Upper lobe of left lung (tissue), 6 donors: ENCODE data around the gene CDH8. TPM values are rescaled to one million over a fixed set of nuclear protein-coding genes. Genes with fewer than 3 reads are reported as not detected.
"Not testable (repeated sequence)": the region's sequence is repeated elsewhere in the genome, so short reads cannot be mapped to it uniquely, and the experiment has no call there.

Source experiments
- ATAC-seq, 2 donors: fragments of 200-7000 bp; cut with Tn5 transposase; one replicate each; pipeline ENCODE4 v1.9.1; 2022; ENCODE audit warnings: mild to moderate bottlenecking in 2 of 2, moderate library complexity in 2 of 2; ENCODE audit not compliant: low FRiP score in 2 of 2
- DNase-seq, 2 donors: peaks; one replicate each; pipeline ENCODE4 v3.0.0-alpha.2; 2019 to 2020
- H3K27ac ChIP-seq, 4 donors: fragments of 200-600 bp; sonication (generic); one replicate each; pipeline ENCODE4 v1.5.1; 2016 to 2019
- H3K27me3 ChIP-seq, 4 donors: fragments of 200-600 bp; sonication (generic); one replicate each; pipeline ENCODE4 v1.5.1; 2017 to 2019
- H3K36me3 ChIP-seq, 4 donors: fragments of 200-600 bp; sonication (generic); one replicate each; pipeline ENCODE4 v1.5.1; 2016 to 2019
- H3K4me1 ChIP-seq, 4 donors: fragments of 200-600 bp; sonication (generic); one replicate each; pipeline ENCODE4 v1.5.1; 2018 to 2019
- H3K4me3 ChIP-seq, 4 donors: fragments of 200-600 bp; sonication (generic); one replicate each; pipeline ENCODE4 v1.5.1; 2017 to 2019; ENCODE audit warnings: mild to moderate bottlenecking in 2 of 4, moderate library complexity in 1 of 4
- H3K9me3 ChIP-seq, 4 donors: fragments of 200-600 bp; sonication (generic); one replicate each; pipeline ENCODE4 v1.5.1; 2018 to 2019
- EP300 ChIP-seq, 4 donors: sonication (generic); formaldehyde crosslinking; IDR thresholded peaks; one replicate each; pipeline ENCODE4 v1.5.1; 2017; ENCODE audit warnings: antibody characterized with exemption in 4 of 4, control low read depth in 2 of 4
- POLR2A ChIP-seq, 4 donors: fragments of 450-650 bp; IDR thresholded peaks; one replicate each; pipeline ENCODE4 v1.5.1; 2016 to 2017; ENCODE audit warnings: antibody characterized with exemption in 4 of 4, mild to moderate bottlenecking in 2 of 4
- POLR2AphosphoS5 ChIP-seq, 2 donors: sonication (generic); formaldehyde crosslinking; IDR thresholded peaks; one replicate each; pipeline ENCODE4 v1.5.1; 2017; ENCODE audit warnings: antibody characterized with exemption in 2 of 2
- WGBS, 2 donors: methylation state at CpG; one replicate each; pipeline ENCODE4 v1.1.5; 2017 to 2018; 5-methylcytosine and 5-hydroxymethylcytosine counted together
- total RNA-seq, 6 donors: library from RNA; depleted of rRNA in 4 of 6; stranded (reverse); fragments of >200 nt in 4 of 6; gene quantifications; one replicate each; pipeline versions ENCODE4 v1.1.0 to v1.2.1, GENCODE V29; 2016 to 2021
- TF ChIP-seq, protein P1 (sequence below), 6 experiments: fragments of 450-650 bp in 4 of 6; fragments of 200-600 bp in 2 of 6; sonication (generic) in 2 of 6; IDR thresholded peaks; one replicate each; pipeline ENCODE4 v1.5.1; 2016 to 2019; ENCODE audit warnings: antibody characterized with exemption in 6 of 6
- donor health status: DM: no; HTN: no; CAD: no; lungs with moderate emphysema.
- donor health status: DM: no; HTN: yes; CAD: no; lungs with severe emphysema.

The CDH8 gene
- total RNA-seq, 6 donors from 2014 or later, result 0.10 to 1.8 (median 0.31) TPM; not detected in 1

GRCh38 chr16:61817583-61818278, 218.5 kb downstream of the CDH8 start:
- no peak for ATAC-seq
- no peaks in the 10 kb centered on the region for H3K36me3 ChIP-seq
- H3K27me3 ChIP-seq, result no peaks in the 10 kb centered on the region

DNA sequence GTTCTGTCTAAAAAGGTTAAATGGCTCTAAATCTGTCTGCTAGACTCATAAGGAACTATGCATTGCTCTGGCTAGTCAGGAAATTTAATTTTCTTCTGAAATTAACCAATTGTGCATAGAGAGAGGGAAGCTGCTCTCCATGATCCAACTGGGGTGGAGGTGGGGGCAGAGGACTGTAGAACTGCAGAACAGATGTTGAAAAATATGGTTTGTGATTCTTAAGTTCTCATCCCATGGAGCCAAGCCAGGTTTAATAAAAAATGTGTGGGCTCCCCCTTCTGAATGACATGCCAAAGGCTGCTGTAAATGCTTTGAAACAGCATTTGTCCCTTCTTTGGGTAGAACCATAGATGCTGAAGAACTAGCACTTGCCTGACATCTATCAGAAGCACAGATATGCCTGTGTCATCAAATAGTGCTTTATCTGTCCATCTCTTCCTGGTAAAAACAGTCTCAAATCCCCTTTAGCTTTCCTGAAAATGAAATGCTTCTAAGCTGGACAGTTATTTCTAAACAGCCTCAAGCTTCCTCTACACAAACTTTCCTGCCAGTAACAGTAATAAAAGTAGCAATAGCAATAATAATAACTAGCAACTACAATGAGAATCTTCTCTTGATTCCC, 221.4 kb downstream of the CDH8 start:
- H3K4me1 ChIP-seq, result no peaks in the 10 kb centered on the region
- no peak for ATAC-seq
- H3K27ac ChIP-seq, result no peak overlapping the region
- H3K4me3 ChIP-seq, result no peak overlapping the region
- TF ChIP-seq EP300 (IDR thresholded peaks at IDR 0.05), result no peak
- TF ChIP-seq, protein P1, sequence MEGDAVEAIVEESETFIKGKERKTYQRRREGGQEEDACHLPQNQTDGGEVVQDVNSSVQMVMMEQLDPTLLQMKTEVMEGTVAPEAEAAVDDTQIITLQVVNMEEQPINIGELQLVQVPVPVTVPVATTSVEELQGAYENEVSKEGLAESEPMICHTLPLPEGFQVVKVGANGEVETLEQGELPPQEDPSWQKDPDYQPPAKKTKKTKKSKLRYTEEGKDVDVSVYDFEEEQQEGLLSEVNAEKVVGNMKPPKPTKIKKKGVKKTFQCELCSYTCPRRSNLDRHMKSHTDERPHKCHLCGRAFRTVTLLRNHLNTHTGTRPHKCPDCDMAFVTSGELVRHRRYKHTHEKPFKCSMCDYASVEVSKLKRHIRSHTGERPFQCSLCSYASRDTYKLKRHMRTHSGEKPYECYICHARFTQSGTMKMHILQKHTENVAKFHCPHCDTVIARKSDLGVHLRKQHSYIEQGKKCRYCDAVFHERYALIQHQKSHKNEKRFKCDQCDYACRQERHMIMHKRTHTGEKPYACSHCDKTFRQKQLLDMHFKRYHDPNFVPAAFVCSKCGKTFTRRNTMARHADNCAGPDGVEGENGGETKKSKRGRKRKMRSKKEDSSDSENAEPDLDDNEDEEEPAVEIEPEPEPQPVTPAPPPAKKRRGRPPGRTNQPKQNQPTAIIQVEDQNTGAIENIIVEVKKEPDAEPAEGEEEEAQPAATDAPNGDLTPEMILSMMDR (IDR thresholded peaks at IDR 0.05), result no peak
- H3K27me3 ChIP-seq, result no peaks in the 10 kb centered on the region
- no peaks in the 10 kb centered on the region for H3K36me3 ChIP-seq
- no peaks in the 10 kb centered on the region for H3K9me3 ChIP-seq
- DNase-seq, result no peak

More at GRCh38 chr16:61817583-61818278, 218.5 kb downstream of the CDH8 start:
- 84% methylated on average over 8 of the region's 8 CpGs for WGBS, 2 donors
- Histone ChIP-seq H3K27ac (no peak overlapping the region), H3K9me3 (no peaks in the 10 kb centered on the region), H3K4me1 (no peaks in the 10 kb centered on the region), H3K4me3 (no peak overlapping the region)
- TF ChIP-seq POLR2A (IDR thresholded peaks at IDR 0.05) (no peak), POLR2AphosphoS5 (IDR thresholded peaks at IDR 0.05) (no peak), EP300 (IDR thresholded peaks at IDR 0.05) (no peak)
- TF ChIP-seq, protein P1 (IDR thresholded peaks at IDR 0.05), result no peak
- no peak for DNase-seq

DNA sequence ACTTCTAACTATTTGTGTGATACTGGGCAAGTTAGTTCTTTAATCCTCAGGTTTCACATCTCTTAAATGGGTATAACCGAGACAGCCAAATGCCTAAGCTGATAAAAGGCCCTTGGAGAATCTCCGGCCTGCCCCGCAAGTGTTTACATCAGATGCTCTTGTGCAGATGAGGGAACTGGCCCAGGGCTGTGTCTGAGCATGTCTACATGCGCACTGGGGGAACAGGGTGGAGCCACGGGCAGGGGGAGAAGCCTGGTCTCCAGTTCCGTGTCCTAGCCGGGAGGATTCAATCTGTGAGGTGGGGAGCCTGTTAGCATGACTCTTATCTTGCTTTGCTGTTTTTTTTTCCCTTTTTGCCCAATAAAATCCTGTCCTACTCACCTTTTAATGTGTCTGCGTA, 222.9 kb downstream of the CDH8 start:
- H3K36me3 ChIP-seq, result no peaks in the 10 kb centered on the region
- no peak for TF ChIP-seq POLR2A (IDR thresholded peaks at IDR 0.05)
- no peak for TF ChIP-seq EP300 (IDR thresholded peaks at IDR 0.05)
- TF ChIP-seq, protein P1 (IDR thresholded peaks at IDR 0.05), result no peak
- no peak for TF ChIP-seq POLR2AphosphoS5 (IDR thresholded peaks at IDR 0.05)
- H3K27me3 ChIP-seq, result no peaks in the 10 kb centered on the region
- no peak overlapping the region for H3K27ac ChIP-seq
- no peak overlapping the region for H3K4me3 ChIP-seq
- DNase-seq, result no peak
- H3K4me1 ChIP-seq, result no peaks in the 10 kb centered on the region
- 89 to 96% methylated on average over 8 of the region's 8 CpGs for WGBS, 2 donors
- H3K9me3 ChIP-seq, result no peaks in the 10 kb centered on the region
- ATAC-seq, result no peak

GRCh38 chr16:61812251-61812650, 224.0 kb downstream of the CDH8 start:
- Histone ChIP-seq H3K27me3 (no peaks in the 10 kb centered on the region), H3K27ac (no peak overlapping the region), H3K4me3 (no peak overlapping the region), H3K4me1 (no peaks in the 10 kb centered on the region), H3K36me3 (no peaks in the 10 kb centered on the region), H3K9me3 (no peaks in the 10 kb centered on the region)
- ATAC-seq (no peak), DNase-seq (no peak)
- no peak for TF ChIP-seq POLR2AphosphoS5 (IDR thresholded peaks at IDR 0.05)
- no peak for TF ChIP-seq POLR2A (IDR thresholded peaks at IDR 0.05)
- TF ChIP-seq, protein P1 (IDR thresholded peaks at IDR 0.05), result no peak
- no peak for TF ChIP-seq EP300 (IDR thresholded peaks at IDR 0.05)

GRCh38 chr16:61807551-61807950, 228.7 kb downstream of the CDH8 start:
- WGBS, 2 donors, result 81 to 88% methylated on average over 3 of the region's 3 CpGs
- Histone ChIP-seq H3K27me3 (no peaks in the 10 kb centered on the region), H3K4me3 (no peak overlapping the region), H3K36me3 (no peaks in the 10 kb centered on the region), H3K27ac (no peak overlapping the region), H3K4me1 (no peaks in the 10 kb centered on the region), H3K9me3 (no peaks in the 10 kb centered on the region)
- DNase-seq (no peak), ATAC-seq (no peak)
- TF ChIP-seq POLR2AphosphoS5 (IDR thresholded peaks at IDR 0.05) (no peak), EP300 (IDR thresholded peaks at IDR 0.05) (no peak)
- TF ChIP-seq, protein P1 (IDR thresholded peaks at IDR 0.05), result no peak

DNA sequence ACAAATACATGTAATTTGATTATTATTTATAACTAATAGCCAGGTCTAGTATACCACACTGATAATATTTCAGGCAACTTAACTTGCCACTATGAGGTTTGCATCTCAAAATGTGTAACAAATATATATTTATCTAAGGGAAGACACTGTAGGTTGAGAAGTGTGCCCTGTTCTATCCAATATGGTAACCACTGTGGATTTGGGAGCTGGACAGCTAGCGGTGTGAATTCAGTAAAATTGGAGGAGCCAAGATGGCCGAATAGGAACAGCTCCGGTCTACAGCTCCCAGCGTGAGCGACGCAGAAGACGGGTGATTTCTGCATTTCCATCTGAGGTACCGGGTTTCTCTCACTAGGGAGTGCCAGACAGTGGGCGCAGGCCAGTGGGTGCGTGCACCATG, 235.0 kb downstream of the CDH8 start:
- not testable (repeated sequence) for H3K4me1 ChIP-seq, H3K27ac ChIP-seq, H3K4me3 ChIP-seq, H3K36me3 ChIP-seq, DNase-seq, ATAC-seq, H3K27me3 ChIP-seq, H3K9me3 ChIP-seq
- 96 to 98% methylated on average over 7 to 8 of the region's 10 CpGs for WGBS, 2 donors
